ENCODE measurements around the gene JAM3. TPM values are rescaled to one million over a fixed set of nuclear protein-coding genes. Genes with fewer than 3 reads are reported as not detected.

JAM3 gene
- total RNA-seq, 2 donors from 2014 or later, result 21.3 to 157 TPM

DNA sequence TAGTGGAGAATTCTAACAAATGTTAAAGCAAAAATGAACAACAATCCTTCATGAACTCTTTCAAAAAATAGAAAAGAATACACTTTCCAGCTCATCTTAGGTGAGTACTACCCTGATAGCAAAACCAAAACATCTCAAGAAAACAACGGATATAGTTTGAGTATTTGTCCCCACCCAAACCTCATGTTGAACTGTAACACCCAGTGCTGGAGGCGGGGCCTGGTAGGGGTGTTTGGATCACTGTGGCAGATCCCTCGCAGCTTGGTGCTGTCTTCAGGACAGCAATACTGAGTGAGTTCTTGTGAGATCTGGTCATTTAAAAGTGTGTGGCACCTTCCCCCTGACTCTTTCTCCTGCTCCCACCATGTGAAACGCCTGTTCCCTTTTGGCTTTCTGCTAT is 127.9 kb downstream of the JAM3 start:
- no peaks in the 10 kb centered on the region for H3K9me3 ChIP-seq
- TF ChIP-seq POLR2AphosphoS5 (IDR thresholded peaks at IDR 0.05) (no peak), POLR2A (IDR thresholded peaks at IDR 0.05) (no peak)
- TF ChIP-seq, protein P1, sequence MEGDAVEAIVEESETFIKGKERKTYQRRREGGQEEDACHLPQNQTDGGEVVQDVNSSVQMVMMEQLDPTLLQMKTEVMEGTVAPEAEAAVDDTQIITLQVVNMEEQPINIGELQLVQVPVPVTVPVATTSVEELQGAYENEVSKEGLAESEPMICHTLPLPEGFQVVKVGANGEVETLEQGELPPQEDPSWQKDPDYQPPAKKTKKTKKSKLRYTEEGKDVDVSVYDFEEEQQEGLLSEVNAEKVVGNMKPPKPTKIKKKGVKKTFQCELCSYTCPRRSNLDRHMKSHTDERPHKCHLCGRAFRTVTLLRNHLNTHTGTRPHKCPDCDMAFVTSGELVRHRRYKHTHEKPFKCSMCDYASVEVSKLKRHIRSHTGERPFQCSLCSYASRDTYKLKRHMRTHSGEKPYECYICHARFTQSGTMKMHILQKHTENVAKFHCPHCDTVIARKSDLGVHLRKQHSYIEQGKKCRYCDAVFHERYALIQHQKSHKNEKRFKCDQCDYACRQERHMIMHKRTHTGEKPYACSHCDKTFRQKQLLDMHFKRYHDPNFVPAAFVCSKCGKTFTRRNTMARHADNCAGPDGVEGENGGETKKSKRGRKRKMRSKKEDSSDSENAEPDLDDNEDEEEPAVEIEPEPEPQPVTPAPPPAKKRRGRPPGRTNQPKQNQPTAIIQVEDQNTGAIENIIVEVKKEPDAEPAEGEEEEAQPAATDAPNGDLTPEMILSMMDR (IDR thresholded peaks at IDR 0.05), result no peak
- peaks cover 0 to 3% of the 10 kb centered on the region in 2 donors for H3K36me3 ChIP-seq
- DNase-seq (ENCODE audit: low spot score), result no peak
- 86% methylated on average over 4 of the region's 4 CpGs for WGBS
- no peak overlapping the region for H3K4me3 ChIP-seq
- H3K27me3 ChIP-seq (replicated peaks; ENCODE audit: insufficient read depth), result no peaks in the 10 kb centered on the region
- intact Hi-C loops (cut with DNase I), result no loop called here
- H3K27ac ChIP-seq, result no peak overlapping the region
- H3K4me1 ChIP-seq (replicated peaks), result no peaks in the 10 kb centered on the region

DNA sequence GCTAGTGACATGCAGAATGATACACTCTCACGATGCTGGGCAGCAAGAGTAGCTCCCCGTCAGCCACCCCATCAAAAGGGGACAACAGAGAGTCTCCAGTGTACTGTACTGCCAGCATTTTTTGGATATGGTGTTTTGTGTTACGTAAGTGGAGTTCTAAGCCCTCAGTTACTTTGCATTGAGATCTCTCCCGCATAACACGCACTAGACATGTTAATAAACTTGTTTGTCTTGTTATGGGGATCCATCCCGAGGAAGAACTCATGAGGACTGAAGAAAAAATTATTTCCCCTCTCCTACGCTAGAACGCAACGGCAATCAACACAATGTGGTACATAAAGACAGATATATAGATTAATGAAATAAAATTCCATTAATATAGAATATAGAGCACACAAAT is 130.7 kb downstream of the JAM3 start:
- TF ChIP-seq POLR2A (IDR thresholded peaks at IDR 0.05) (no peak), POLR2AphosphoS5 (IDR thresholded peaks at IDR 0.05) (no peak)
- TF ChIP-seq, protein P1 (IDR thresholded peaks at IDR 0.05), result no peak
- intact Hi-C loops (cut with DNase I), result no loop called here
- Histone ChIP-seq H3K4me1 (replicated peaks) (no peaks in the 10 kb centered on the region), H3K4me3 (no peak overlapping the region), H3K27me3 (replicated peaks; ENCODE audit: insufficient read depth) (no peaks in the 10 kb centered on the region), H3K27ac (no peak overlapping the region), H3K36me3 (no peaks in the 10 kb centered on the region), H3K9me3 (no peaks in the 10 kb centered on the region)
- no peak for DNase-seq (ENCODE audit: low spot score)
- 86% methylated on average over 9 of the region's 9 CpGs for WGBS

DNA sequence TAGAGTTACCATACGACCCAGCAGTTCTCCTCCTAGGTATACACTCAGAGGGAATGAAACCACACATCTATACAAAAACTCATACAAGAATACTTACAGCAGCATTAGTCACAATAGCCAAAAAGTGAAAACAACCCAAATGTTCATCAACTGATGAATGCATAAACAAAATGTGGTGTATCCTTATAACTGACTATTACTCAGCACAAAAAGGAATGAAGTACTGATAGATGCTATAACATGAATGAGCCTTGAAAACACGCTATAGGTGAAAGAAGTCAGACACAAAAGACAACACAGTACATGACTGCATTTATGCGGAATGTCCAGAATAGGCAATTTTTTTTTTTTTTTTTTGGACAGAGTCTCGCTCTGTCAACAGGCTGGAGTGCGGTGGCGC is 131.8 kb downstream of the JAM3 start:
- intact Hi-C loops (cut with DNase I), result no loop called here
- 96% methylated on average over 6 of the region's 6 CpGs for WGBS
- no peak for DNase-seq (ENCODE audit: low spot score)
- Histone ChIP-seq H3K27me3 (replicated peaks; ENCODE audit: insufficient read depth) (no peaks in the 10 kb centered on the region), H3K9me3 (no peaks in the 10 kb centered on the region), H3K36me3 (no peaks in the 10 kb centered on the region), H3K27ac (no peak overlapping the region), H3K4me1 (replicated peaks) (no peaks in the 10 kb centered on the region), H3K4me3 (no peak overlapping the region)
- no peak for TF ChIP-seq POLR2AphosphoS5 (IDR thresholded peaks at IDR 0.05)
- TF ChIP-seq, protein P1 (IDR thresholded peaks at IDR 0.05), result no peak
- TF ChIP-seq POLR2A (IDR thresholded peaks at IDR 0.05), result no peak

Other genes with a start within 250 kb of the JAM3 start
- 1 to 10 TPM in 1 of 2 donors, not detected in 1; 6.6 TPM for gene SPATA19, start 223.6 kb upstream of the JAM3 start, total RNA-seq
- 10 to 100 TPM; 10.2 to 35.3 TPM for gene IGSF9B, start 112.1 kb upstream of the JAM3 start, total RNA-seq
- 10 to 100 TPM; 44.4 to 61.9 TPM for gene NCAPD3, start 154.9 kb downstream of the JAM3 start, total RNA-seq
- 10 to 100 TPM; 67.6 to 80.8 TPM for gene VPS26B, start 155.6 kb downstream of the JAM3 start, total RNA-seq
- gene THYN1, start 184.3 kb downstream of the JAM3 start, total RNA-seq, result 10 to 100 TPM; 48.5 to 59.7 TPM
- 10 to 100 TPM; 39.4 to 46.1 TPM for gene ACAD8, start 184.5 kb downstream of the JAM3 start, total RNA-seq
- gene GLB1L3, start 207.3 kb downstream of the JAM3 start, total RNA-seq, result 10 to 100 TPM in 1 of 2 donors, 1 to 10 TPM in 1; 7.8 to 14.5 TPM

Data from prostate gland (tissue), 2 donors.